GM18861 (cell line): Measurements from ENCODE around the gene ZNF546.
"Not testable (repeated sequence)": the region's sequence is repeated elsewhere in the genome, so short reads cannot be mapped to it uniquely, and the experiment has no call there.

Experiments used
- ATAC-seq: cut with Tn5 transposase; IDR thresholded peaks from one replicate; pipeline ENCODE4 v1.9.1; 2021; ENCODE audit not compliant: unreplicated experiment

ZNF546 gene

DNA sequence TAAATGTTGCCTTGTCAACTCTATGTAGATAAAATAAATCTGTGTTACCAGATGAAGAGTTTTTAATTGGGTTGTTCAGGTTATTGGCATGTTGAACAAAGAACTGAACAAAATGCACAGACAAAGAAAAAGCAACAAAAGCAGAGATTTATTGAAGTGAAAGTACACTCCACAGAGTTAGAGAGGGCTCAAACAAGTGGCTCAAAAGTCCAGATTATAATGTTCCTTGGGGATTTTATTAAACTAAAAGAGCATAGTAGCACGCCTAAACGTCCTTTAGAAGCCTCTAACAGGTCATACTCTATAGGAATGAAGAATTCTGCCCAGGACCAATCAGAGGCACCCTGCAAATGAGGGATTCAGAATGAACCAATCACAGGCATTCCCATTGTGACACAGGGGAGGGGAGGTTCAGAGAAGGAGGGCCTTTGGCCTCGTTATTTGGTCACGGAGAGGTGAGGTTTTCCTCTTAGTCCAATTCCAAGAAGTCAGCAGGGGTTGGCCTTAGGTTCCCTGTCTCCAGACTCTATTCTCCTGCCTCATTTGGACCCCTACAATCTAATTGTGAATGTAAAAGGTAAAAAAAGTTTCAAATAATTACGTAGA lies 13.1 kb upstream of the ZNF546 start:
- ATAC-seq, result no peak

DNA sequence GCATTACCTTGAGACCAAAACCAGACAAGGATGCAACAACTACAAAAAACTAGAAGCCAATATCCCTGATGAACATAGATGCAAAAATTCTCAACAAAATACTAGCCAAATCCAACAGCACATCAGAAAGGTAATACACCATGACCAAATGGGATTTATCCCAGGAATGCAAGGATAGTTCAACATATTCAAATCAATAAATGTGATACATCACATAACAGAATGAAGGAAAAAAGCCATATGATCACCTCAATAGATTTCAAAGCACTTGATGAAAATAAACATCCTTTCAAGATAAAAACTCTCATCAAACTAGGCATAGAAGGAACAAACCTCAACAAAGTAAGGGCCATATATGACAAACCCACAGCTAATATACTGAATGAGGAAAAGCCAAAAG lies 10.2 kb upstream of the ZNF546 start:
- ATAC-seq, result no peak

DNA sequence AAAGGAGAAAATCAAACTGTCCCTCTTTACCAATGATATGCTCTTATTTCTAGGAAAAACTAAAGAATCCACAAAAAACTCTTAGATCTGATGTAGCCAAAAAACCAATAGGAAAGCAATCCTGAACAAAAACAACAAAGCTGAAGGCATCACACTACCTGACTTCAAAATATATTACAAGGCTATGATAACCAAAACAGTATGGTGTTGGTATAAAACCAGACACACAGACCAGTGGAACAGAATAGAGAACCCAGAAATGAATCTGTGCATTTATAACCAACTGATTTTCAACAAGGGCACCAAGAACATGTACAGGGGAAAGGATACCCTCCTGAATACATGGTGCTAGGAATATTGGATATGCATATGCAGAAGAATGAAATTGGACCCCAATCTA lies 9.7 kb upstream of the ZNF546 start:
- no peak for ATAC-seq

DNA sequence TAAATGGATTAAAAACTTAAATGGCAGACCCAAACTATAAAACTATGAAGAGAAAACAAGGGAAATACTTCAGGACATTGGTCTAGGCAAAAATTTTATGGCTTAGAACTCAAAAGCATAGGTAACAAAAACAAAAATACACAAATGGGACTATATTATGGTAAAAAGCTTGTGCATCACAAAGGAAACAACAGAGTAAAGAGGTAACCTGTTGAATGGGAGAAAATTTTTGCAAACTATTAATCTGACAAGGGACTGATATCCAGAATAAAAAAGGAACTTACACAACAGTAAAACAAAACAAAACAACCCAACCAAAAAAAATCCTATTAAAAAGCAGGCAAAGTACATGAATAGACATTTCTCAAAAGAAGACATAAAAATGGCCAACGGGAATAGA lies 9.3 kb upstream of the ZNF546 start:
- ATAC-seq, result no peak

DNA sequence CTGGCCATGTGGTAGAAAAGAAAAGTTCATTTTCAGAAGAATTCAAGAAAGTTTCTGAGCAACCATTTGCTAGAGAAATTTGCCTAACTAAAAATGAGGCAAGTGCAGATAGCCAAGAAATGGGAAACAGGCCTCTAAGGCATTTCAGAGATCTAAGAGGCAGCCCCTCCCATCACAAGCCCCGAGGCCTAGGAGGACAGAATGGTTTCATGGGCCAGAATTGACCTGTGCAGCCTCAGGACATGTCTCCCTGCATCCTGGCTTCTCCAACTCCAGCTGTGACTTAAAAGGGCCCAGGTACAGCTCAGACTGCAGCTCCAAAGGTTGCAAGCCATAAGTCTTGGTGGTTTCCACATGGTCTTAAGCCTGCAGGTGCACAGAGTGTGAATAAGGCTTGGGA lies 3.3 kb upstream of the ZNF546 start:
- no peak for ATAC-seq

DNA sequence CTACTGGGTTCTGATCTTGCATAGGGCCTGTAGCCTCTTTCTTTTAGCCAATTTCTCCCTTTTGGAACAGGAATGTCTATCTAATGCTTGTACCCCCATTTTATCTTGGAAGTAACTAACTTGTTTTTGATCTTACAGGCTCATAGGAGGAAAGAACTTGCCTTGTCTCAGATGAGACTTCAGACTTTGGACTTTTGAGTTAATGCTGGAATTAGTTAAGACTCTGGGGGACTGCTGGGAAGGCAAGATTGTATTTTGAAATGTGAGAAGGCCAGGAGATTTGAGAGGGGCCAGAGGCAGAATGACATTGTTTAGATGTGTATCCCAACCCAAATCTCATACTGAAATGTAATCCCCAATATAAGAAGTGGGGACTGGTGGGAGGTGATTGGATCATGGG lies 2.5 kb upstream of the ZNF546 start:
- ATAC-seq, result no peak

DNA sequence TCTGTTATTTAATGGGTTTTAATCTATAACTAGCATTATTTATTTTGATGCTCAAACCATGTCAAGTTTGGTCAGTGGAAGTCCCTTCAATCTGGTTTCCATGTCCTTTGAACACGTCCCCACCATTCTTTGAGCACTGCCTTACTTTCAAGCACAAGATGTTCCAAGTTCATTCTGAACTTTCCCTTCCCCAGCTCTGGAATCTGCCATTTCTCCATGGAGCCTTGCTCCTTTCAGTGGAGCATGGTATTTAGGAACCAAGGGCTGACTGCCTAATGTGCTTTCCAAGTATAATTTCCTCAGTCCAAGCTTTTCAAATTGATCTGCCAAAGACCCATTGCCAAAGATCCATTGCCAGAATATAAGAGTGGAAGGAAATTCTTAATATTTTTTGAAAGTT lies 1.1 kb upstream of the ZNF546 start:
- ATAC-seq, result no peak

DNA sequence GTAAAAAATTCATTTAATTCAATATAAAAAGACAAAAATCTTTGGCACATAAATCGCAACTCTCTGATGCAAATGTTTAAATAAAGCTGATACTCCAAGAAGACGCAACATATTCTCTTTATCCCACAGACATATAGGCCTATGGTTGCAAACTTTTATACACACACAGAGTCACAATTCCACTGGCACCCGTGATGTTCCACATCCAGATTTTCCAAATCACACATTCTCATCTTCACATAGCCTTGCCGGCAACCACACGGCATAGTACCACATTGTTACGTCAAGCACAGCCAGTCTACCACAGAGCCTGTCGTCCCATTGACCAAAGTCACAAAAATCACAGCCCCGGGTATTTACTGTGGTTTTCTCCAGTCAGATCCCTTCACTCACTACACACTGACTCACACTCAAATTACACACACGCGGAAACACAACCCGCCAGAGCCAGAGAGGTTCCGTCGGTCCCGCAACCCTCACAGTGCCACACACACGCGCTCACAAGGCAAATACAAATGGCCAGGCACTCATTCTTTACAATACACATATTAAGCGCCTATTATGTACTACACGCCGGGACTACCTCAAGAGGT lies 546 bp upstream of the ZNF546 start:
- ATAC-seq, result no peak

DNA sequence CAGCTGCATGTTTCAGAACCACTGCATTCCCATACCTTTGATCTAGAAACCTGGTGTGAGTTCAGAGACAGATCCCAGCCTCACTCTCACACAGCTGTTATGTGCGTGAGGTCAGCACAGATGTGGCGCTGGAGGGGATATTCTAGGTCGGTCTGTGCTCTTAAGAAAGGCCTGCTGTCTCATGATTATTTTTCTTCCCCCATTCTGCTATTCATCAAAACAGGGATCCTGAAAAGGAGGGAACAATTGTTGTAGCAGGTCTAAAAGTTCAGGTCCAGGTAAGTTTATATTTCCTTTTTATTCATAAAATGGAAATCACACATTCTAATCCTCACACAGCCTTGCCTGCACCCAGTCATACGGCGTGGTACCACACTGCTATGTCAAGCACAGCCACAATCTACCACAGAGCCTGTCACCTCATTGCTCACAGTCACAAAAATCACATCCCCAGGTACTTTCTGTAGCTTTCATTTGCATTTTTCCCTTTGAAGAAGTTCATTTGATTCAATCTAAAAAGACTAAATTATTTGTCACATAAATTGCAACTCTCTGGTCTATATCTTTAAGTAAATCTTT lies 867 bp downstream of the ZNF546 start:
- ATAC-seq, result no peak

DNA sequence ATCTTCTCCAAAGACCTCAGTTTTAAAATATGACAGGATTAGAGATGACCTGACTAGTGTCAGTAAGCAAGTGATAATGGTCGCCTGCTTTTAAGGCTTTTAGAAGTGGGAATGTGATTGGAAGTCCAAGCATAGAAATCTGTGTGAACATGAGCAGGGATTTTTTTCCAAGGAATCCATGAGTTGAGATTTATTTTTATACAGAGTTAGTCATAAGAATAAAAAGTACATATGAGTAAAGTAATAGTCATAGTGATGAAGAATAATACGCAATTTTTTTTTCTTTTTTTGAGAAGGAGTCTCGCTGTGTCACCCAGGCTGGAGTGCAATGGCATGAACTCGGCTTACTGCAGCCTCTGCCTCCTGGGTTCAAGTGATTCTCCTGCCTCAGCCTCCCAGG lies 1.6 kb downstream of the ZNF546 start:
- ATAC-seq, result no peak

DNA sequence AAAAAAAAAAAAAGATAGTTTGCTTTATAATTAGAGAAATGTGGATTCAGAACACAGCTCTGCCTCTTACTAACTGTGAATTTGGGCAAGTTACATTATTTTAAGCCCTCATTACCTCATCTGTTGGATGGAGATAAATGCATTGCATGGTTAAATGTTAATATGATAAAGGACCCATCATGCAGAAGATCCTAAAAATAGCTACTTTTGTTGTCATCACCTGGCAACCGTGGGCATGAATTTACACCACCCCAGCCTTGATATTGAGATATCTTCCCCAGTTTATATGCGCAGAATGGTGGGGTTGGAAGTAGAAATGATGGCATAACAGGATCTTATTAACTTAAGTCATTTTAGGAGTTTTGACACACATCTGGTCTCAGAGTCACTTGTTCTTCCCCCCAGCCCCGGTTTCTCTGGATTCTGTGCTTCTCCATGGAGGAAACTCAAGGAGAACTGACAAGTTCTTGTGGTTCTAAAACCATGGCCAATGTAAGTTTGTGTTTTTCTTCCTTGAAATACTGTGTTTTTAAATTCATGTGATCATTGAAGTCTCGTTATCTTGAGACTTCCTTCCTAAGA lies 8.9 kb downstream of the ZNF546 start:
- no peak for ATAC-seq

DNA sequence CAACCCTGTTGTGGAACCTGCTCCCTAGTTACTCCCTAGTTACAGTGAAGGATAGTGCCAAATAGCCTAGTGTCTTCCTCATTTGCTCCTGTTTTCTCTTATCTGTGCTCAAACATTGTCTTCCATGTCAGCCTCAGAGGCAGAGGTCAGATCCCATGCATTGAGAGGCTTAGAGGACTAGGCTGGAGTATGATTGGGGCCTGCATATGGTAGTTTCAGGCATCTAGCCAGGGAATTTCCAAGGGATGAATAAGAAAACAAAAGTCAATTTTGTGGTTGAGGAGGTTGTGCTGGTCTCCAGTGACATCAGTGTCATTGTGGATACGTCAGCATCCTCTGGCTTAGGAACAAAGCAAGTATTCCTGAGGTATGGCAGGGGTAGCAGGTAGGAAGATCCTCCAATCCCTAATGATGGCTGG lies 9.4 kb downstream of the ZNF546 start:
- no peak for ATAC-seq

DNA sequence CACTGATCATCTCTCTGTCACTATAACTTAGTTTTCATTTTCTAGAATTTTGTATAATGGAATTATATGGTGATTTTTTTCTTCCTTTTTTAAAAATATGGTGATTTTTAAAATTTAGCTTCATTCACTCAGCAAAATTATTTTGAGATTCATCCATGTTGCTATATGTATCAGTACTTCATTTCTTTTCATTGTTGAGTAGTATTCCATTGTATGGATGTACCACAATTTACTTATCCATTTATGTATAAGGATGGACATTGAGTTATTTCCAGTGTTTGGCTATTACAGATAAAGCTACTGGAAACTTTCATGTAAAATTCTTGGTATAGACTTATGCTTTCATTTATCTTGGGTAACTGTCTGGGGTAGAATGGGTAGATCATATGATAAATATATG lies 12.8 kb downstream of the ZNF546 start:
- ATAC-seq, result no peak

DNA sequence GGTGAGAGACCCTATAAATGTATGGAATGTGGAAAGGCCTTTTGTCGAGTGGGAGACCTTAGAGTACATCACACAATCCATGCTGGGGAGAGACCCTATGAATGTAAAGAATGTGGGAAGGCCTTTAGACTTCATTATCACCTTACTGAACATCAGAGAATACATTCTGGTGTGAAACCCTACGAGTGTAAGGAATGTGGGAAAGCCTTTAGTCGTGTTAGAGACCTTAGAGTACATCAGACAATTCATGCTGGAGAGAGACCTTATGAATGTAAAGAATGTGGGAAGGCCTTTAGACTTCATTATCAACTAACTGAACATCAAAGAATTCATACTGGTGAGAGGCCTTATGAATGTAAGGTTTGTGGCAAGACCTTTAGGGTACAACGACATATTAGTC lies 17.1 kb downstream of the ZNF546 start:
- ATAC-seq, result no peak

DNA sequence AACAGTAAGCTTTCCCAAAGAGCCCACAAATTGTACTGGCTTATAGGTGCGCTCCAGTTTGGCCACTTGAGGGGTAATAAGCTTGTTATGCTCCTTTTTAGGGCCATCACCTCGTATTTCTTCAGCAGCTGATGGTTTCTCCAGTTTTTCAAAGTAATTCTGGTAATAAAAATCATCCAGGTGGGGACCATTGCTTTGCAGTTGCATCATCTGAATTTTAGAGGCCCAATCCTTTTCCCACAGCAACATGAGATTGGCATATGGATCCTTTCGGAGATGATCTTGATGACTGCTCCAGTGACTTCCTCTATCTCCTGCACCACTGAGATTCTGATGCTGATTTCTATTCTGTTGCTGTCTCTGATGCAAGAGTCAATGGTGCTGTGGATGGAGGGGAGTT lies 27.1 kb downstream of the ZNF546 start:
- no peak for ATAC-seq

DNA sequence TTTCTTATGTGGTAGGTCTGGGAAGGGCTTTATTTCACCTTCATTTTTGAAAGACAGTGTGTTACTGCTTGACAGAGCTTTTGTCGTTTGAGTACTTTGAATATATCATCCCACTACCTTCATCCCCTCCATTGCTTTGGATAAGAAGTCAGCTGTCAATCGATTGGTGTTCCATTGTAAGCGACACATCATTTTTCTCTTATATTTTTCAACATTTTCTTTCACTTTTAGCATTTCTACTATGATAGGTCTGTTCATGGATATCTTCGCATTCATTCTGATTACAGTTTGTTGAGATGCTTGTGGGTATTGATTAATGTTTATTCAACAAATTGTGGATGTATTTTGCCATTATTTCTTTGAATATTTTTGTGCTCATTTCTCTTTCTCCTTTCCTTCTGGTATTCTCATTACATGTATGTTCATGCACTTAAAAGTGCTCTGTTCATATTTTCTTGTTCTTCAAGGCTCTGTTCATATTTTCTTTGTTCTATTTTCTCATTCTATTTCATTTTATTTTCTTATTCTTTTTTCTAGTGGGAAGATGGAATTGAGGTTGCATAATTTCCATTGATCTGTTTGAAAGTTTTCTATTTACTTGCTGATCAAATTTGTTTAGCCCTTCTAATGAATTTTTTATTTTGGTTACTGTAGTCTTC lies 29.2 kb downstream of the ZNF546 start:
- no peak for ATAC-seq

DNA sequence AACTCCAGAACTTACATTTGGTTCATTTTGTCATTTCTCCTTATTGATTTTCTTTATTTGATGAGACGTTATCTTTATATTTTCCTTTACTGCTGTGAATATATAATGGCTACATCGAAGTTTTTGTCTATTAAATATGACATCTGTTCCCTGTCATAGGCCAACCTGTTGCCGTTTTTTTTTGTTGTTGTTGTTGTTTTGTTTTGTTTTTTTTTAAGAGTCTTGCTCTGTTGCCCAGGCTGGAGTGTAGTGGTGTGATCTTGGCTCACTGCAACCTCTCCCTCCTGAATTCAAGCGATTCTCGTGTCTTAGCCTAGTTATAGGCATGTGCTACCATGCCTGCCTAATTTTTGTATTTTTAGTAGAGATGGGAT lies 29.7 kb downstream of the ZNF546 start:
- ATAC-seq, result no peak

DNA sequence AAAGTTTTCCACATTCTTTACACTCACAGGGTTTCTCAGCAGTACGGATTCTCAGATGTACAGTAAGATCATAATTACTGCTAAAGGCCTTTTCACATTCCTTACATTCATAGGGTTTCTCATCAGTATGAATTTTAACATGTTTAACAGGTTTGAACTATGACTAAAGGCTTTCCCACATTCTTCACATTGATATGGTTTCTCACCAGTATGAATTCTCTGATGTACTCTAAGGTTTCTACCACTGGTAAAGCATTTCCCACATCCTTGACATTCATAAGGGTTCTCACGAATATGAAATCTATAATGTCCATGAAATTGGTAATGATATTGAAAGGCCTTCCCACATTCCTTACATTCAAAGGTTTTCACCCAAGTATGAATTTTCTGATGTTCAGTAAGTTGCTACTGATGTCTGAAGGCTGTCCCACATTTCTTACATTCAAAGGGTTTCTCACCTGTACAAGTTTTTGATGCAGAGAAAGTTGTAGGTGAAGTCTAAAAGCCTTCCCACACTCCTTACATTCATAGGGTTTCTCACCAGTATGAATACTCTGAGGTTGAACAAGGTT lies 37.2 kb downstream of the ZNF546 start:
- no peak for ATAC-seq

DNA sequence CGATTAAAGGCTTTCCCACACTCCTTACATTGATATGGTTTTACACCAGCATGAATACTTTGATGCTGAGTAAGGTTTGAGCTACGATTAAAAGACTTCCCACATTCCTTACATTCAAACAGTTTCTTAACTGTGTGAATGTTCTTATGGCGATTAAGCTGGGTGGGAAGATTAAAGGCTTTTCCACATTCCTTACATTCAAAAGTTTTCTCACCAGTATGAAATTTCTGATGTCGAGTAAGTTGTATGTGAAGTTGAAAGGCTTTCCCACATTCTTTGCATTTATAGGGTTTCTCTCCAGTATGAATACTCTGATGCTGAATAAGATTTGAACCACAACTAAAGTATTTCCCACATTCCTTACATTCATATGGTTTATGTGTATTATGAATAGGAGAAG lies 39.1 kb downstream of the ZNF546 start:
- no peak for ATAC-seq

DNA sequence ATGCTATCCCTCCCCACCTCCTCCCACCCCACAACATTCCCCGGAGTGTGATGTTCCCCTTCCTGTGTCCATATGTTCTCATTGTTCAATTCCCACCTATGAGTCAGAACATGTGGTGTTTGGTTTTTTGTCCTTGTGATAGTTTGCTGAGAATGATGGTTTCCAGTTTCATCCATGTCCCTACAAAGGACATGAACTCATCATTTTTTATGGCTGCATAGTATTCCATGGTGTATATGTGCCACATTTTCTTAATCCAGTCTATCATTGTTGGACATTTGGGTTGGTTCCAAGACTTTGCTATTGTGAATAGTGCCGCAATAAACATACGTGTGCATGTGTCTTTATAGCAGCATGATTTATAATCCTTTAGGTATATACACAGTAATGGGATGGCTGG lies 41.2 kb downstream of the ZNF546 start:
- ATAC-seq, result not testable (repeated sequence)

DNA sequence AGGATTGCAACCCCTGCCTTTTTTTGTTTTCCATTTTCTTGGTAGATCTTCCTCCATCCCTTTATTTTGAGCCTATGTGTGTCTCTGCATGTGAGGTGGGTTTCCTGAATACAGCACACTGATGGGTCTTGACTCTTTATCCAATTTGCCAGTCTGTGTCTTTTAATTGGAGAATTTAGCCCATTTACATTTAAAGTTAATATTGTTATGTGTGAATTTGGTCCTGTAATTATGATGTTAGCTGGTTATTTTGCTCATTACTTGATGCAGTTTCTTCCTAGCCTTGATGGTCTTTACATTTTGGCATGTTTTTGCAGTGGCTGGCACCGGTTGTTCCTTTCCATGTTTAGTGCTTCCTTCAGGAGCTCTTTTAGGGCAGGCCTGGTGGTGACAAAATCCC lies 44.9 kb downstream of the ZNF546 start:
- ATAC-seq, result not testable (repeated sequence)

DNA sequence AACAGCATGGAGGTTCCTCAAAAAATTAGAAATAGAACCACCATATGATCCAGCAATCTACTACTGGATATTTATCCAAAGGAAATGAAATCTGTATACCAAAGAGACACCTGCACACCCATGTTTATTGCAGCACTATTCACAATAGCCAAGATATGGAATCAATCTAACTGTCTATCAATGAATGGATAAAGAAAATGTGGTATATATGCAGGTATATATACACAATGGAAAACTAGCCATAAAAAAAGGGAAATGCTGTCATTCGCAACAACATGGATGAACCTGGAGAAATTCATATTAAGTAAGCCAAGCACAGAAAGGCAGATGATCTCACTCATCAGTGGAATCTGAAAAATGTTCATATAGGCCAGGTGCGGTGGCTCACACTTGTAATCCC lies 56.6 kb downstream of the ZNF546 start:
- ATAC-seq, result no peak
